Natural killer cell treated with Interleukin-12 subunit alpha and Interleukin-12 subunit beta and Interleukin-15 and Interleukin-18, amount 100 ng/mL, for 72 hours (primary cell): ENCODE results near the gene KCNA3. TPM values are rescaled to one million over a fixed set of nuclear protein-coding genes. Genes with fewer than 3 reads are reported as not detected.

ENCODE experiments used
- ATAC-seq, 2 donors: fragments of 150-1000 bp; cut with Tn5 transposase in 1 of 2; sonication (Bioruptor Pico), chemical (Tn5 transposase) in 1 of 2; 2 replicates each; pipeline ENCODE4 v1.10.0; 2021
- DNase-seq: peaks from one replicate; pipeline ENCODE4 v3.0.0; 2022; ENCODE audit warnings: low spot score
- H3K27ac Mint-ChIP-seq, 2 donors: 1 replicate in 1 of 2; 2 replicates in 1 of 2; pipeline ENCODE4 v1.8.0; 2022; ENCODE audit warnings: mixed read lengths in 2 of 2, mild to moderate bottlenecking in 1 of 2, moderate library complexity in 1 of 2
- H3K27me3 Mint-ChIP-seq, 2 donors: 1 replicate in 1 of 2; 2 replicates in 1 of 2; pipeline ENCODE4 v1.8.0; 2022; ENCODE audit warnings: mixed read lengths in 2 of 2
- H3K36me3 Mint-ChIP-seq: one replicate; pipeline ENCODE4 v1.8.0; 2022; ENCODE audit warnings: mixed read lengths
- H3K4me1 Mint-ChIP-seq, 2 donors: 1 replicate in 1 of 2; 2 replicates in 1 of 2; pipeline ENCODE4 v1.8.0; 2022; ENCODE audit warnings: low read depth in 2 of 2, mixed read lengths in 2 of 2, mild to moderate bottlenecking in 1 of 2
- H3K4me3 Mint-ChIP-seq: one replicate; pipeline ENCODE4 v1.8.0; 2022; ENCODE audit warnings: mixed read lengths
- H3K9me3 Mint-ChIP-seq: 2 replicates; pipeline ENCODE4 v1.8.0; 2022; ENCODE audit warnings: mixed read lengths
- total RNA-seq, 2 donors: library from RNA; stranded (reverse); gene quantifications; one replicate each; pipeline ENCODE4 v1.2.3, GENCODE V29; 2022

Gene KCNA3
- total RNA-seq = 100 to 1,000 TPM in 1 of 2 donors, 10 to 100 TPM in 1; 65.7 to 105 TPM

GRCh38 chr1:110674337-110675059, at the start of gene KCNA3:
TSS of gene KCNA3 (minus strand) at chr1:110674940. CDS start at chr1:110674809, 131 bp downstream.
- DNase-seq = peak; percentile 93
- peak; percentile 85 to 88 for ATAC-seq
- Mint-ChIP-seq H3K4me3 (peak within 1 kb of the TSS; percentile 94), H3K27ac (peak within 1 kb of the TSS; percentile 65 to 67), H3K36me3 (peaks cover 33% of the 10 kb centered on the region), H3K4me1 (peaks cover 37 to 52% of the 10 kb centered on the region in 2 donors), H3K27me3 (no peaks in the 10 kb centered on the region), H3K9me3 (no peaks in the 10 kb centered on the region)

GRCh38 chr1:110722807-110723206, 48.1 kb upstream of the KCNA3 start:
- Mint-ChIP-seq H3K27ac (no peak overlapping the region), H3K4me1 (peaks cover 25 to 29% of the 10 kb centered on the region in 2 donors), H3K36me3 (no peaks in the 10 kb centered on the region), H3K9me3 (no peaks in the 10 kb centered on the region), H3K4me3 (no peak overlapping the region), H3K27me3 (peaks cover 10 to 11% of the 10 kb centered on the region in 2 donors)
- ATAC-seq (no peak), DNase-seq (no peak)

- ATAC-seq = no peak
- Mint-ChIP-seq H3K4me3 (no peak overlapping the region), H3K36me3 (no peaks in the 10 kb centered on the region), H3K27me3 (peaks cover 11 to 15% of the 10 kb centered on the region in 2 donors), H3K4me1 (peaks cover 5 to 8% of the 10 kb centered on the region in 2 donors), H3K27ac (no peak overlapping the region), H3K9me3 (no peaks in the 10 kb centered on the region)
- DNase-seq = no peak
Measured at GRCh38 chr1:110719908-110720307, 45.2 kb upstream of the KCNA3 start.

- Mint-ChIP-seq H3K9me3 (no peaks in the 10 kb centered on the region), H3K36me3 (no peaks in the 10 kb centered on the region), H3K27me3 (peaks cover 11 to 15% of the 10 kb centered on the region in 2 donors), H3K4me3 (peak overlapping the region; percentile 24), H3K4me1 (peaks cover 8 to 11% of the 10 kb centered on the region in 2 donors), H3K27ac (no peak overlapping the region)
- ATAC-seq (no peak), DNase-seq (no peak)
Measured at GRCh38 chr1:110718452-110718851, 43.7 kb upstream of the KCNA3 start.

GRCh38 chr1:110717179-110717578, 42.4 kb upstream of the KCNA3 start:
- ATAC-seq (no peak), DNase-seq (no peak)
- no peaks in the 10 kb centered on the region for H3K9me3 Mint-ChIP-seq
- H3K4me3 Mint-ChIP-seq = no peak overlapping the region
- H3K4me1 Mint-ChIP-seq = peaks cover 20% of the 10 kb centered on the region in 2 donors
- no peak overlapping the region for H3K27ac Mint-ChIP-seq
- no peaks in the 10 kb centered on the region for H3K36me3 Mint-ChIP-seq
- peaks cover 11 to 15% of the 10 kb centered on the region in 2 donors for H3K27me3 Mint-ChIP-seq

GRCh38 chr1:110714374-110714995, 39.7 kb upstream of the KCNA3 start:
- H3K36me3 Mint-ChIP-seq = no peaks in the 10 kb centered on the region
- ATAC-seq (no peak), DNase-seq (no peak)
- H3K9me3 Mint-ChIP-seq = no peaks in the 10 kb centered on the region
- H3K4me1 Mint-ChIP-seq = peaks cover 23 to 31% of the 10 kb centered on the region in 2 donors
- no peak overlapping the region for H3K27ac Mint-ChIP-seq
- no peak overlapping the region for H3K4me3 Mint-ChIP-seq
- peaks cover 9 to 15% of the 10 kb centered on the region in 2 donors for H3K27me3 Mint-ChIP-seq

- peaks cover 4 to 9% of the 10 kb centered on the region in 2 donors for H3K27me3 Mint-ChIP-seq
- DNase-seq (no peak), ATAC-seq (peak in 1 of 2 donors; percentile 38)
- peaks cover 27 to 30% of the 10 kb centered on the region in 2 donors for H3K4me1 Mint-ChIP-seq
- H3K9me3 Mint-ChIP-seq = no peaks in the 10 kb centered on the region
- H3K4me3 Mint-ChIP-seq = peak overlapping the region; percentile 5
- peak overlapping the region in 1 of 2 donors; percentile 35 for H3K27ac Mint-ChIP-seq
- H3K36me3 Mint-ChIP-seq = no peaks in the 10 kb centered on the region
Measured at GRCh38 chr1:110713221-110713620, 38.5 kb upstream of the KCNA3 start.

GRCh38 chr1:110710314-110710713, 35.6 kb upstream of the KCNA3 start:
- peaks cover 23 to 24% of the 10 kb centered on the region in 2 donors for H3K4me1 Mint-ChIP-seq
- DNase-seq (no peak), ATAC-seq (no peak)
- no peaks in the 10 kb centered on the region for H3K36me3 Mint-ChIP-seq
- peaks cover 0 to 3% of the 10 kb centered on the region in 2 donors for H3K27me3 Mint-ChIP-seq
- no peak overlapping the region for H3K4me3 Mint-ChIP-seq
- no peak overlapping the region for H3K27ac Mint-ChIP-seq
- no peaks in the 10 kb centered on the region for H3K9me3 Mint-ChIP-seq

GRCh38 chr1:110708974-110709440, 34.3 kb upstream of the KCNA3 start:
- H3K4me3 Mint-ChIP-seq = no peak overlapping the region
- no peaks in the 10 kb centered on the region for H3K36me3 Mint-ChIP-seq
- no peak overlapping the region for H3K27ac Mint-ChIP-seq
- ATAC-seq = no peak
- peaks cover 23 to 24% of the 10 kb centered on the region in 2 donors for H3K4me1 Mint-ChIP-seq
- peaks cover 0 to 7% of the 10 kb centered on the region in 2 donors for H3K27me3 Mint-ChIP-seq
- DNase-seq = no peak
- H3K9me3 Mint-ChIP-seq = no peaks in the 10 kb centered on the region

- Mint-ChIP-seq H3K9me3 (no peaks in the 10 kb centered on the region), H3K4me1 (peaks cover 9 to 11% of the 10 kb centered on the region in 2 donors), H3K4me3 (no peak overlapping the region), H3K27me3 (peaks cover 0 to 7% of the 10 kb centered on the region in 2 donors), H3K27ac (no peak overlapping the region), H3K36me3 (no peaks in the 10 kb centered on the region)
- ATAC-seq = no peak
- DNase-seq = no peak
Measured at GRCh38 chr1:110707232-110707631, 32.5 kb upstream of the KCNA3 start.

- Mint-ChIP-seq H3K9me3 (no peaks in the 10 kb centered on the region), H3K36me3 (no peaks in the 10 kb centered on the region), H3K27me3 (peaks cover 0 to 7% of the 10 kb centered on the region in 2 donors), H3K4me3 (no peak overlapping the region), H3K27ac (no peak overlapping the region), H3K4me1 (peaks cover 6% of the 10 kb centered on the region in 2 donors)
- DNase-seq (no peak), ATAC-seq (no peak)
Measured at GRCh38 chr1:110706621-110707020, 31.9 kb upstream of the KCNA3 start.

GRCh38 chr1:110702260-110702659, 27.5 kb upstream of the KCNA3 start:
- no peak for ATAC-seq
- no peak for DNase-seq
- Mint-ChIP-seq H3K27me3 (peaks cover 0 to 10% of the 10 kb centered on the region in 2 donors), H3K4me1 (peaks cover 3 to 5% of the 10 kb centered on the region in 2 donors), H3K9me3 (no peaks in the 10 kb centered on the region), H3K4me3 (no peak overlapping the region), H3K27ac (no peak overlapping the region), H3K36me3 (no peaks in the 10 kb centered on the region)

- DNase-seq (no peak), ATAC-seq (no peak)
- peaks cover 0 to 8% of the 10 kb centered on the region in 2 donors for H3K27me3 Mint-ChIP-seq
- H3K4me1 Mint-ChIP-seq = peaks cover 3 to 5% of the 10 kb centered on the region in 2 donors
- H3K9me3 Mint-ChIP-seq = no peaks in the 10 kb centered on the region
- H3K27ac Mint-ChIP-seq = no peak overlapping the region
- H3K4me3 Mint-ChIP-seq = no peak overlapping the region
- no peaks in the 10 kb centered on the region for H3K36me3 Mint-ChIP-seq
Measured at GRCh38 chr1:110700767-110701166, 26.0 kb upstream of the KCNA3 start.

- no peak for ATAC-seq
- no peaks in the 10 kb centered on the region for H3K36me3 Mint-ChIP-seq
- H3K4me3 Mint-ChIP-seq = no peak overlapping the region
- peaks cover 0 to 6% of the 10 kb centered on the region in 2 donors for H3K27me3 Mint-ChIP-seq
- H3K27ac Mint-ChIP-seq = no peak overlapping the region
- H3K4me1 Mint-ChIP-seq = peaks cover 3 to 5% of the 10 kb centered on the region in 2 donors
- H3K9me3 Mint-ChIP-seq = no peaks in the 10 kb centered on the region
- DNase-seq = no peak
Measured at GRCh38 chr1:110697606-110698005, 22.9 kb upstream of the KCNA3 start.
